GM06990 (cell line): ENCODE results near the gene GFM1.

Experiments used
- DNase-seq: peaks from one replicate; pipeline ENCODE4 v3.0.0-alpha.2; 2011; ENCODE audit not compliant: insufficient read length; ENCODE audit errors: extremely low read depth
- H3K27me3 ChIP-seq: replicated peaks from 2 replicates; pipeline ENCODE4 v1.6.0; 2011; ENCODE audit warnings: low read length; ENCODE audit not compliant: control insufficient read depth, insufficient read depth
- H3K36me3 ChIP-seq: 2 replicates; pipeline ENCODE4 v1.5.1; 2011; ENCODE audit warnings: low read length; ENCODE audit not compliant: control insufficient read depth, insufficient read depth
- H3K4me3 ChIP-seq: replicated peaks from 2 replicates; pipeline ENCODE4 v1.5.1; 2011; ENCODE audit warnings: low read depth, mild to moderate bottlenecking, control low read depth, low read length
- CTCF ChIP-seq: IDR thresholded peaks from 2 replicates; pipeline ENCODE4 v1.5.1; 2011; ENCODE audit warnings: low read length, control low read depth, mild to moderate bottlenecking, inconsistent platforms; ENCODE audit not compliant: insufficient read depth, poor library complexity, severe bottlenecking

The GFM1 gene

GRCh38 chr3:158732856-158733200 is 88.5 kb downstream of the GFM1 start:
- H3K4me3 ChIP-seq: no peak overlapping the region
- no peaks in the 10 kb centered on the region for H3K27me3 ChIP-seq
- no peak for TF ChIP-seq CTCF
- DNase-seq: no peak
- no peaks in the 10 kb centered on the region for H3K36me3 ChIP-seq

DNA sequence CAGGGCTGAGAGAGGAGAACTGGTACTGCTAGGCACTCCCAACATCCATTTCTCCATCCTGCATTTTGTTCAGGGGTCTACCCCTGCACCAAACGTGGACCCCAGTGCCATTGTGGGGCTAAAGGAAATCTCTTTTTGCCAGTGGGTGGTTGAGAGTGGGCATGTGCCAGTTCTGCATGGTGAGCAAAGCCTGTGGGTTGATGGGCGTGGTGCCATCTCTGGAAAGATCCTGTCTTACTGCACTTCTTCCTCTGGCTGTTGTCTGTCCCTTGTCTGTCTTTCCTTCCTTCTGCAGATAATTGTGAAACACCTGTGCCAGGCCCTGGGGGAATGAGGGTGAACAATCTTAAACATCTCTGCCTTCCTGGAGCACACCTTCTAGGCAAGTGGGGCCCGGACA is 89.3 kb downstream of the GFM1 start:
- H3K36me3 ChIP-seq: no peaks in the 10 kb centered on the region
- TF ChIP-seq CTCF: no peak
- DNase-seq: no peak
- H3K4me3 ChIP-seq: no peak overlapping the region
- no peaks in the 10 kb centered on the region for H3K27me3 ChIP-seq

DNA sequence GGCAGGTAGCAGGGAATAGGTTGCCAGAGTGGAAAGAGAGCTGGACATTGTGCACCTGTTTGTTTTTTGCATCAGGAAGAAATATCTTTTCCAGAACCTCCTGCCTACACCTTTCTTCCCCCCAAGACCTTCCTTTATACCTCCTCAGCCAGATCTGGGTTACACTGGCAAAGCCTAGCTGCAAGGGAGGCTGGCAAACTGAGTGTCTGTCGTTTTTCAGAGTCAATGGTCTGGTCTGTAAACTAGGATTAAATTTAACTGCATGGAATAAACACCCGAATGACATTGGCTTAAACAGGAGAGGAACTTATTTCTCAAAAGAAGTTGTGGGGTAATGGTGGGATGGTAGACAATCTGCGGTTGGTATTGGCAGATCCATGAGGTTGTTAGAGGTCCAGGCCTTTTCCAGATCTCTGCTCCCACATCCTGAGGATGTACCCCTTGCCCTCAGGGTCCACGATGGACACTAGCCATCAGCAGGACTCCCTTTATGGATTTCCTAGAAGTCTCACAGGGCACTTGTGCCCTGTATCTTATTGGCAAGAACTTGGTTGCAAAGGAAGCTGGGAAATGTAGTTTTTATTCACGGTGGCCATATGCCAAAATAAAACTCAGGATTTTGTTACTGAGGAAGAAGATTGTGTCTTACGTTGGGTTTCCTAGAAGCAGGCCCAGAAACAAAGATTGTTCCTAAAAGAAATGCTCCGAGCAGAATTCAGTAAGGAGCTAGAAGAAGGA is 91.1 kb downstream of the GFM1 start:
- Histone ChIP-seq H3K27me3 (no peaks in the 10 kb centered on the region), H3K36me3 (no peaks in the 10 kb centered on the region), H3K4me3 (no peak overlapping the region)
- DNase-seq: no peak
- no peak for TF ChIP-seq CTCF

DNA sequence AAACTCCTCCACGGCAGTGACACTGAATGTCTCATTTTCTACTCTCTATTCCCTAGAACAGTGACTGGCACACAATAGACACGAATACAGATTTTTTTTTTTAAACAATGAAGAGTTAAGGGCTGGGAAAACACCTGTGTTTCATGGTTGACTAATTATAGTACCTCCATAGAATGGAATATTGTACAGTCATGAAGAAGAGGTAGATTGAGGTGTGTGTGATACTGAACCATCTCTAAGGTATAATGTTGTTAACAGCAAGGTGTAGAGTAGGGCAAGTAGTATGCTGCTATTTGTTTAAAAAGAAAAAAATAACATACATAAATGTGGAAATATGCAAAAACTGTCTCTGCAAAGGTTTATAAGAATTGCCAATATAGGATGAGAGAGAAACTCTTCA is 93.1 kb downstream of the GFM1 start:
- Histone ChIP-seq H3K4me3 (no peak overlapping the region), H3K36me3 (no peaks in the 10 kb centered on the region), H3K27me3 (no peaks in the 10 kb centered on the region)
- no peak for DNase-seq
- TF ChIP-seq CTCF: no peak

DNA sequence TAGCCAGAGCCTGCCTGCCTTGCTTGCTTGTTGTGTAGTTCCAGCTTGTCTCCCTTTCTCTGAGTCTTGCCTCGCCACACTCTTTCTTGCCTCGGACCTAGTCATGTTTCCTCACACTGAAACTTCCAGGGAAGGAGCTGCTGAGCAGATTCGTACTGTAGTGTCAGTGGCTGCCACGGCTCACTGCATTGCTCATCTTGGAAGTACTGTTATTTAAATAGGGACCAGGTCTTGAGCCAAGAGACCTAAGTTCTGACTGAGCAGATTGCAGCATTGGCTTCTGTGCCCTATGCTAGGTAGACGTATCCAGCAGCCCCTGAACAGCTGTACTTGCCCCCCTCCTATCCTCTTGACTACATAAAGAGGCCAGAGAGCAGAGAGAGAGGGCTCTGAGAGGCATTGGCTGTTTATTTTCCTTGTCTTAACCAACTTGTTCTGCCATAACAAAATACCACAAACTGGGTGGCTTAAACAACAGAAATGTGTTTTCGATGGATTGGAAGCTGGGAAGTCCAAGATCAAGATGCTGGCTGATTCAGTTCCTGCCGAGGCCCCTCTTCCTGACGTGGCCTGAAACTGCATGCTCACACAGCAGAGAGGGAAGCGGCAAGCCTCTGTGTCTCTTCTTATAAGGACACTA is 93.8 kb downstream of the GFM1 start:
- H3K27me3 ChIP-seq: no peaks in the 10 kb centered on the region
- TF ChIP-seq CTCF: no peak
- no peaks in the 10 kb centered on the region for H3K36me3 ChIP-seq
- no peak overlapping the region for H3K4me3 ChIP-seq
- no peak for DNase-seq
